Stimulated activated CD4-positive, alpha-beta T cell treated with anti-CD3 and anti-CD28 coated beads, Interleukin-15, amount 100 ng/mL, for 24 hours (primary cell): ENCODE results near the gene WNT5A.
A peak's percentile ranks its signal among the peaks of the same experiment; 100 is the strongest.
"Not testable (repeated sequence)": the region's sequence is repeated elsewhere in the genome, so short reads cannot be mapped to it uniquely, and the experiment has no call there.

Source experiments
- DNase-seq: peaks from one replicate; pipeline ENCODE4 v3.0.0-alpha.2; 2020

Gene WNT5A

DNA sequence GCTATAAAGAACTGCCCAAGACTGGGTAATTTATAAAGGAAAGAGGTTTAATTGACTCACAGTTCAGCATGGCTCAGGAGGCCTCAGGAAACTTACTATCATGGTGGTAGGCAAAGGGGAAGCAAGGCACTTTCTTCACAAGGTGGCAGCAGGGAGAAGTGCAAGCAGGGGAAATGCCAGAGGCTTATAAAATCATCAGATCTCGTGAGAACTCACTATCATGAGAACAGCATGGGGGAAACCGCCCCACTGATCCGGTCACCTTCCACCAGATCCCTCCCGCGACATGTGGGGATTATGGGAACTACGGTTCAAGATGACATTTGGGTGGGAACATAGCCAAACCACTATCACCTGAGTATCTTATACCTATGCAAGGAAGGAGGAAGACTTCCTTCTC is 18.0 kb upstream of the WNT5A start:
- DNase-seq, result not testable (repeated sequence)

- no peak for DNase-seq
Observed at GRCh38 chr3:55501905-55502304, 14.8 kb upstream of the WNT5A start.

DNA sequence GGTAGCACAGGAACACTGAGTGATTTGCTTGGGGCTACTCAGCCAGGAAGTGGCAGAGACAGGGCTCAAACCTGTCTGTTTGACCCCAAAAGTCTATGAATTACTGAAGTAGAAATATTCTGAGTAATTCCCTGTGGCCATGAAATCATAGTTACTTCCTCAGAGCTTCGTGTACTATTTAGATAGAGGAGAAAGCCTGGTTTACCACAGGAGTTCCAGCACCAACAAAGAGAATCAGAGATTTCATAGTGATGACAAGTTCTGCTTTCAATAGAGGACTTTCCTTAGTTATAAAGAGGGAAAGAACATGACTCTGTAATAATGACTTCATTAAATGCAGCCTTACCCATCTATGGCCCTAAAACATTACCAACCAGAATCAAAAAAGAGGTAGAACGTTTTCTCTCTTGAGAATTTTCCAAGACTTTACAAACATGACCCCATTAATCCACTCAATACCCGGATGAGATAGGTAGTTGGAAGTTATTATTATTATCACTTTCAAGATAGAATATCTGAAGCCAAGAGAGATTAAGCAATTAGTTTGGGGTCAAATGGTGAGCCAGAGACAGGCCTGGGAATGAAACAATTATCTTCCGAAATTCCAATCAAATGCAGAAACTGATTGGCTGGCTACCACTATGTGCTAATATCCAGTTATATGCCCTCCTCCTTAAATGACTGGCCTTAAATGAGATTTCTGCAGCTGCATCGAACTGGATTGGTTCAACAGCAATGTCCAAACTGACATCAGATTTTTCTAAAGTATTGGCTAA is 13.6 kb upstream of the WNT5A start:
- DNase-seq, result no peak

DNA sequence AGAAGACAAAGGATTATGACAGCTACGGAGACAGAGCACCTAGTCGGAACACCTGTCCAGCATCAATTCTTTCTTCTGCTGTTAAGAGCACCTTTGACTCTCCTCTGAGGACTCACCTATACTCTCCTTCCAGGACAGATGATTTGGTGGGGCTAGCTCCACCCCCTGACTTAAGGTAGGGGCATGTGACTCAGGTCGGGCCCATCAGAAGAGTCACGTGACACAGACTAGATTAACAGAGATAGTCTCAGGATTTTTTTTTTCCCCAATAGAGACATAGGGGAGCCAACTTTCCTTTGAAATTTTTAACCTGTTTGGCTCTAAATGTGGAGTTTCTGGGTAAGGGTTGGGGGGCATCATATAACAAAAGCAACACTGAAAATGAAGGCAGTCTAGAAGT is 11.4 kb upstream of the WNT5A start:
- no peak for DNase-seq

- DNase-seq, result no peak
Observed at GRCh38 chr3:55497250-55497649, 10.1 kb upstream of the WNT5A start.

DNA sequence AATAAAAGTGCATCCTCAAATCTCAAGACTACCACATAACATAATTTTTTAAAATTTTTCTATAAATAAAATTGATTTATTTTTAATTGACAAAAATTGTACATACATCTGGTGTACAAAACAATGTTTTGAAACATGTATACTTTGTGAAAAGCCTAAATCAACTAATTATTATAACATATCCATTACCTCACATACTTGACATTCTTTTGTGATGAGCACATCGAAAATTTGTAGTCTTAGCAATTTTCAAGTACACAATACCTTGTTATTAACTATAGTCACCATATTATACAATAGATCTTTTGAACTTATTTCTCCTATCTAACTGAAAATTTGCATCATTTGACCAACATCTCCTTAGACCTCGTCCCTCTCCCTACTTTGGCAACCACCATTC is 7.9 kb upstream of the WNT5A start:
- DNase-seq, result no peak

DNA sequence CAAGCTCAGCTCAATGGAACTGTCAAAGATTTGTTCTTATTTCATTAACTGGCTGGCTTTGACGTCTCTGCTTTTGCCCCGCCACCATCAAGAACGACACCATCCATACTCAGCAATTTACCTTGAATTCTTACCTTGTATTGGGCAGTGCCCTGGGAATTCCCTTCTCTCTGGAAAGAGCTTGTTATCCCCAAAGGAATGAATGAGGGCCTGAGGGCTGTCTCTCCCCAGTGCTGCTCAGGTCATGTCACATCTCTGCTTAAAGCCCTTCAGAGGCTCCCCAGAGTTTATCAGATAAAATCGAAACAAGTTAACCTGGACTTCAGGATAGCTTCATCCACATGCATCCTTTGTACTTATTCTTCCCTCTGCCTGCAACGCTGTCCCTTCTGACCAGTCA is 5.9 kb upstream of the WNT5A start:
- no peak for DNase-seq

DNA sequence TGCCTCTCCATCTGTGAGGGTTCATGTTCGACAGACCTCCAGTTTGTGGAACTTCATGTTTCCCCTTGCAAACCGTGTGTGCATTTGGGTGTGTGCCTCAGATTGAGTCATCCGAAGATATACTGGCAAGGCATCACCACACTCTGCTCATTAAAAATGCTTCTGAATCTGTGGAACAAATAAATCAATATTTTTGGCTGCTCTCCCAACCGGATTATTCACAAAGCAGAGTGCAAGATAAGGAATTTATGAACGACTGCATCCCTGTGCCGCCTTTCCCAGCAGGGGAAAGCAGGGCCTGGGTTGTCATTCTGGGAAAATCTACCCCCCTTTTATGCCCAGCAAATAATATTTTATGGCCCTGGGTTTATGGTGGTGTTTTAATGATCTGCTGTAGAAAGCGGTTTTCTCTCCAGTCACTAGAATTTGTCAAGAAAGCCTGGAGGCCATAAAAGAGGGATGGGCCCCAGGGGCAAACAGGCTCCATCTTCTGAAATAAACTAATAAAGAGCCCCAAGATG is 4.2 kb upstream of the WNT5A start:
- no peak for DNase-seq

DNA sequence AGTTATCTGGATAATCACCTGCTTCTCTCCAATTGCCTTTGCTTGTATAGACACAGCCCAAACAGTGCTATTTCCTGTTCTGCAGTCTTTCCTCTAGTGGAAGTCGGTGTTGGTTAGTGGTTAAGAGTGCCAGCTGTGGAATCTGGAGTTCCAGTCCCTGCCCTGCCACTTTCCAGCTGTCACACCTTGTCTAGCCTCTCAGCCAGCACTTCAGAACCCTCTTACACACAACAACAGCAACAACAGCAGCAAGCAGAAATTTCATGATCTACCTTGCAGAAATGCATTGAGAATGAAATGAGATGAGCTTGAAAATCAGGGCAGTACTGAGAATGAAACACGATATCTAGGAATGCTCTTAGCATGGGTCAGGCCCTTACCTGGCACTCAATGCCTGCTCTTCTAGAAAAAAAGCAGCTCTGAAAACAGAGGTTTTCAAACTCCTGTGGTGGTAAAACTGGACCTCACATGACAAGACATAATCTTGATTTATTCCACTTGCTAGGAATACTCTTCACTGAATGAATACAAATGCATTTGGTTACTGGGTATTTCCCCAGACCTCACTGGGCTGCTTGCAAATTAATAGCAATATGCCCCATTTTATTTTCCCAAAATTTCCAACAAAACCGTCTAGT is 3.3 kb upstream of the WNT5A start:
- DNase-seq, result no peak

DNA sequence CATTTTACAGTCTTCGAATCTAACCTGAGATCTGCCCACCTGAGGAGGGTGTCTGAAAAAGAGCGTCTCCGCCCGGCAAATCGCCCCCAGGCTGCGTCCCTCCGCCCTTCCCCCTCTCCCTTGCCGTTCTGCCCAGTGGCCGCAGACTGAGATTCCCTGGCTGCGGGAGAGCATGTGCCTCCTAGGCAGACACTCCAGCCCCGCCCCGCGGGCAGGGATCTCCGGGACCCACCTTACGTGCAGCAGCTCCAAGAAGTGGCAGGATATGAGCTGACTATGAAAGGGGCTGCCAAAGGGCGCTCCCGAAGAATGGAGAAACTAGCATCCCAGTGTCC is 2.7 kb upstream of the WNT5A start:
- DNase-seq, result no peak

DNA sequence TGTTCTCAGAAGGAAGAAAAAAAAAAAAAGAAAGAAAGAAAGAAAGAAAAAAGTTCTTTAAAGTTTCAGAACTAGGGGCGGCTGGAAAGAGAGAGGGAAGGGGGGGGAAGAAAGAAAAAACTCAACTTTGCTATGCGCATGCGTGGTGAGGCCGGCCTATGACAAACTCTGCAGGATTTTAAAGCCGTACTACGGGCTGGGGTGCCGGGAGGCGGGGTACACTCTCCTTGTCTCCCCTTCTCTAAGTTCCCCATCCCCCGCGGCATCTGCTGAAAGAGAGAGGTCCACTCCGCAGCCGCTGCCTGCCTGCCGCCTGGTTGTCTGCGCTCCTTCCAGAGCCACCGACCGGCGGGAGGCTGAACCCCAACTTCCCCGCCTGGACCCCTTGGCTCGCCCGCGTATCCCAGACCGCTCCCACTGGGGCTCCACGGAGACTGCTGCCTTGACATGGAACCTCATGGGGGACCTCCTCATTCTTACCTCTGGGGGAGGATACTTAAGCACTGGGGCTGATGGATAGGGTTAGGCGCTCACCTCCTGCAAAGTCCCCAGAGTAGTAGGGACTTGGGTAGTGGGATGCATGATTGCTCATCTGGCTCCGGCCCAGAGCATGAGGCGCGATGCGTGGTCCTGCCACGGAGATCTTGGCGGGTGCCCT is 1.4 kb upstream of the WNT5A start:
- peak; percentile 46 for DNase-seq

DNA sequence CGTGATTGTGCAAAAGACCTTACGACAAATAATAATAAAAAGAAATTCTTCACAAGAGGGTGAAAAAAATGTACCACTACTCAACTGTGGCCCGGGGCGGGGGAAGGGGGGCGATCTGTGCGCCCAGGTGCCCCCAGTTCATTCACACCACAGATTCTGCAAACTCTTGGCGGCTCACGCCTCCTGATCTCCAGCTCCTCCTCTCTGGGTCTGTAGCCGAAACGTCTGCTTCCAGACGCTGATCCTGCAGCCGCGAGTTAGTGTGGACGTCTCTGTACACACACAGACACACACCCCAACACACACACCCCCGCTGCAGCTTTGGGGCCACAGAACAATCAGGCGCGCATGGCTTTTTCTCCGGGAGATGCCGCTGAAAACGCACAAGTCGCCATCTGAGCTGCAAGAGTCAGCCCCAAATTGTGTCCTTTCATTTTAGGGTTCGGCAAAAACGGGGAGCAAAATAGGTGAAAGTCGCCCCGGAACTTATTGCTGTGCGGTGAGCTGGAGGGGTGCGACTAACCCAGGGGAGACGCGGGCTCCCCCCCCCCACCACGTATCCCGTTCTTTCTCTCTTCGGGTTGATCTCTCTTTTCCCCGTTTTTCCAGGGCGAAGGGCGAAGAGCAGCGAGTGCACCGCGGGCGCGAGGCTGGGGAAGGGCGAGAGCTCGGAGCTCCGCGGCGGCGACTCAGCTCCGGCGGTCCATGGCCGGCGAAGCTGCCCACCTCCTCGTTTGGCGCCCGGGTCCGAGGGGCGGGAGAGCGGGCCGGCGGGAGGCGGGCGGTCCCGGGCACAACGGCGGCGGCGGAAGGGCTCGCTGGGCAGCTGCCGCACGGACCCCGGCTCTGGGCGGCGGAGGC is 505 bp upstream of the WNT5A start:
- no peak for DNase-seq

GRCh38 chr3:55486101-55486856 is 827 bp downstream of the WNT5A start:
- no peak for DNase-seq

DNA sequence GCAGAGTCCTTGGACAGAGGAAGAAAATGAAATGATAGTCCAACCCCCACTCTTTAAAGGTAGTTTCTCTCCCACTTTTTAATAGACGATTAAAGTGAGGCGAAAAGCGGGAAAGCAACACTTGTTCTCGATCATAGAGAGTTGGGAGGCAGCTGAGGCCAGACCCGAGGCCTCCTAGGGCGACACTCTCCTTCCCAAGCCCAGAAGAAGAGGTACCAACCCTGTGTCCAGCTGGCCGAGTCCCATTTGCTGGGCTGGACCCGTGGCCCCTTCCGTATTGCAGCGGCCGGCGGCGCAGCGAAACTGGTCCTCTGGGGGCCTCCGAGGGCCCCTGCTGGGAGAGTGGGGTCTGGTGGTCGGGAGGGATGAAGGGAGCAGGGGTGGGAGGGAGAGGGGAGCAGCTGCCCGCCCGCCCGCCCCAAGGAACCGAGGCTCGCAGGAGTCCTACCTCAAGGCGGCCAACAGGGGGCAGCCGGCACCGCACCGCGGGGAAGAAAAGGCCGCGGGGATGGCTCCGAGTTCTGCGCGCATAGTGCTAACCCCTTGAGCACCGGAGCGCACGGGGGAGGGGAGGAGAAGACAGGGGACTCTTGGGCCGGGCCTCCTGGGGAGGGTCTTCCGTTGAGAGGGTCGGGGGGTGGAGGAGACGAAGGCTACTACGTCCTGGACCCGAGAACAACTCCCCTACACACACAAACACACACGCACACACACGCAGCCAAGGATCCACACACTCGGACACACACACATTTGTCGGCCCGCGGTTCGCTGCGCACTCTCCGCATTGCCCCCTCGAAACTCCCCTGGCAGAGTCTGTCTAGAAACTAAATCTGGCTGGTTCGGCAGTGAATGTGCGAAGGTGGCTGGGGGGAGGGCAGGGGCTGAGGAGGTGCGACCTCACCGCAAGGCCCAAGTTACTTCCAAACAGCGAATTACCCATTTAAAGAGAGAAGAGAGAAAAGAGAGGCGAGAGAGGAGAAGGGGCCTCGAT is 2.0 kb downstream of the WNT5A start:
- peak; percentile 68 for DNase-seq

- DNase-seq, result no peak
Observed at GRCh38 chr3:55484191-55484689, 2.9 kb downstream of the WNT5A start.

GRCh38 chr3:55483196-55484095 is 3.7 kb downstream of the WNT5A start:
- DNase-seq, result no peak

DNA sequence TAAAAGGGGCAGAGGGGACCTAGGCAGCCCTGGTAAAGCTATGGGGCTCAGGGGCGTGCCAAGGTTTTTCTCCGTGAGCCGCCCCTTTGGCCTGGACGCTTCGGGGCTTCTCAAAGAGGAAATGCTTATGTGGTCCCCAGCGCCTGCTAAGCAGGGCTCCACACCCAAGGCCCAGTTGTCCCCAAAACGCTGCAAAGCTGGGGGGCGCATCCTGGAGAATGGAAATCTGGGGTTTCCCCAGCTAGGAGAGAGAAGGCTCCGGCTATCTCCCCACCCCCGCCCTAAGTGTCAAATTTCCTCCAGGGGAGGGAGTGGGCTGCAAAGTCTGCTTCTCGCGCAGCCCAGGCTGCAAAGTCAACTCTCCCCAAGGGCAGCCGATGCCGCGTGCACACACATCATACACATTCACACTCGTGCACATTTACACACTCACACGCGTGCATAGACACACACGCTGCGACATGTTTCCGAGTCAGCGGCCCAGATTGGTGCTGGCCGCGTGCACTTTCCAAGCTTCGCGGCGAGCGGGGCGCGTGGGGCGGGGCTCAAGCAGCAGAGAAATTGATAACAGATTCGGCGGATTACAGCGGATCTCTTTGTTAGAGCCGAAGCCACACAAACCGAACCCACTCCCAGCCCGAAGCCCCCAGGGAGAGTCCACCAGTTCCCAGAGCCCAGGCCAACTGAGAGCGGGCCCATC is 4.5 kb downstream of the WNT5A start:
- no peak for DNase-seq

DNA sequence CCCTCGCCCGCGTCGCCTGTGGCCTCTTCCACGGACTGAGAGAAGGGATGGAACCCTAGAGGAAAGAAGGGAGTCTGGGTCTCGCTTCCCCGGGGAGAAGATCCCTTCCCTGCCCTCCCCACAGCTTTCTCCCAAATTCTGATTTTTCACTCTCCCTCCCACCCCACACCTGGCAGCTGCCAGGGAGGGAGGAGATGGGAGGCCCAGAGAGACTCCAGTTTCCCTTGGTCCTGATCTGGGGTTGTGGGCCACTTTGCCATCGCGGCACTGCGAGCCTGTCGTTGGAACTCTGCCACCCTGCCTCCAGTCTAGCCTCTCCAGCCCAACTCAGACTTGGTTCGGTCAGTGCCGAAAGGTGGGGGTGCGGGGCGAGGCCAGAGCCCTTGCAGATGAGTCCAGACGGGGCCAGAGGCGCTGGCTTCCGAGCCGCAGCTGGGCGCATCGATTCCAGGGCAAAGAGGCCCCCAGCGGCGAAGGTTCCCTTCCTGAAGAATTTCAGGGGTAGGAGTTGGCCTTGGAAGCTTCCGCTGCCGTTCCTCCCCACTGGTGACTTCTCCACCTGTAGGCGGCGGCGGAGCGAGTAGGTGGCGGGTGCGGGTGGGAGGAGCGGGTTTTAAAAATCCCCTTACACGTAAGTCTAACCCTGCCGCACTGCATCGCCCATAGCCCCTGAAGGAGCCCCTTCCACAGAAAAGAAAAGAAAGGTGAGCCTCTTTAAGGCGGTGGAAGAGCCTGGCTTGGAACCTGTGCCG is 5.2 kb downstream of the WNT5A start:
- DNase-seq, result no peak
